Lower leg skin (tissue), 3 donors: ENCODE results near the gene NLK.

Experiments
- POLR2A ChIP-seq, 2 donors: fragments of 450-650 bp; IDR thresholded peaks; one replicate each; pipeline ENCODE4 v1.6.1; 2016 to 2017; ENCODE audit warnings: antibody characterized with exemption in 2 of 2, mild to moderate bottlenecking in 1 of 2, moderate library complexity in 1 of 2
- TF ChIP-seq, protein P1 (sequence below), 3 donors: fragments of 450-650 bp; IDR thresholded peaks; one replicate each; pipeline ENCODE4 v1.5.1; 2016; ENCODE audit warnings: antibody characterized with exemption in 3 of 3, mild to moderate bottlenecking in 3 of 3, moderate library complexity in 2 of 3

DNA sequence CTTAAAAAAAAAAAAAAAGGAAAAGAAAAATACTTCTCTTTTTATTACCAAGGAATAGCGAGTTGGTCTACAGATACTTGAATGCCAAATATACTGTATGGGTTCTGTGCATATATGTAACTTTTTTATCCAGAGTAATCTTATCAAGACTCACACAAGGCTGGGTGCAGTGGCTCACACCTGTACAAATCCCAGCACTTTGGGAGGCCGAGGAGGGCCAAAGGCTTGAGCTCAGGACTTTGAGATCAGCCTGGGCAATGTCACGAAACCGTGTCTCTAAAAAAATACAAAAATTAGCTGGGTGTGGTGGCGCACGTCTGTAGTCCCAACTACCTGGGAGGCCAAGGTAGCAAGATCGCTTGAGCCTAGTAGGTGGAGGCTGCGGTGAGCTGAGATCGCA lies 139.1 kb downstream of the NLK start:
- TF ChIP-seq POLR2A (IDR thresholded peaks at IDR 0.05): no peak
- TF ChIP-seq, protein P1, sequence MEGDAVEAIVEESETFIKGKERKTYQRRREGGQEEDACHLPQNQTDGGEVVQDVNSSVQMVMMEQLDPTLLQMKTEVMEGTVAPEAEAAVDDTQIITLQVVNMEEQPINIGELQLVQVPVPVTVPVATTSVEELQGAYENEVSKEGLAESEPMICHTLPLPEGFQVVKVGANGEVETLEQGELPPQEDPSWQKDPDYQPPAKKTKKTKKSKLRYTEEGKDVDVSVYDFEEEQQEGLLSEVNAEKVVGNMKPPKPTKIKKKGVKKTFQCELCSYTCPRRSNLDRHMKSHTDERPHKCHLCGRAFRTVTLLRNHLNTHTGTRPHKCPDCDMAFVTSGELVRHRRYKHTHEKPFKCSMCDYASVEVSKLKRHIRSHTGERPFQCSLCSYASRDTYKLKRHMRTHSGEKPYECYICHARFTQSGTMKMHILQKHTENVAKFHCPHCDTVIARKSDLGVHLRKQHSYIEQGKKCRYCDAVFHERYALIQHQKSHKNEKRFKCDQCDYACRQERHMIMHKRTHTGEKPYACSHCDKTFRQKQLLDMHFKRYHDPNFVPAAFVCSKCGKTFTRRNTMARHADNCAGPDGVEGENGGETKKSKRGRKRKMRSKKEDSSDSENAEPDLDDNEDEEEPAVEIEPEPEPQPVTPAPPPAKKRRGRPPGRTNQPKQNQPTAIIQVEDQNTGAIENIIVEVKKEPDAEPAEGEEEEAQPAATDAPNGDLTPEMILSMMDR (IDR thresholded peaks at IDR 0.05): no peak
